ENCODE results near the gene REXO5. TPM values are rescaled to one million over a fixed set of nuclear protein-coding genes. Genes with fewer than 3 reads are reported as not detected.

Gene REXO5
- total and polyA plus RNA-seq, 3 experiments from 2014 or later, result 0.81 to 9.3 (median 7.9) TPM

DNA sequence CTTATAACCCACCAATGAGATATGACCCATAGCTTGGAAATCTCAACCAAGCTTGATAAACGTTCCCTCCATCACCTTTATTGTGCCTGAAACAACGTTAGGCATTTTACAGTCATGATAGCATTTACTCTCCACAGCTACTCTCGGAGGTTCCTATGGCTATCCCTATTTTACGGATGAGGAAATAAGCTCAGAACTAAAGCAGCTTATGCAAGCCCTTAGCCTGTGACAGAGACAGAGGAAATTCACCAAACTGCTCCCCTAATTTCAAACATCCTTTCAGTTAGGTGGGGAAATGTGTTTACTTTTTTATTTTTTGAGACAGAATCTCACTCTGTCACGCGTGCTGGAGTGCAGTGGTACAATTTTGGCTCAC, 75.2 kb downstream of the REXO5 start:
- no peak for DNase-seq
- Mint-ChIP-seq H3K36me3 (peaks cover 4 to 14% (median 7%) of the 10 kb centered on the region in 3 donors), H3K4me3 (no peak overlapping the region), H3K27ac (peak overlapping the region in 1 of 8 donors; percentile 61), H3K4me1 (peaks cover 27 to 48% (median 48%) of the 10 kb centered on the region in 3 donors), H3K27me3 (no peaks in the 10 kb centered on the region), H3K9me3 (no peaks in the 10 kb centered on the region)
- CTCF ChIA-PET, result interaction anchor here (0.9 to 1.3 kb wide), 2 partner anchors 27 to 31 kb away, joined by 3 read pairs; no protein-coding TSS in a partner anchor
- Histone ChIP-seq H3K27me3 (ENCODE audit: insufficient read depth, low read length, poor library complexity, severe bottlenecking) (no peaks in the 10 kb centered on the region), H3K9me3 (ENCODE audit: low read length) (no peaks in the 10 kb centered on the region), H3K27ac (ENCODE audit: low read depth, low read length) (no peak overlapping the region), H3K4me3 (ENCODE audit: low read length) (no peak overlapping the region), H3K4me1 (ENCODE audit: insufficient read depth, low read length) (no peaks in the 10 kb centered on the region), H3K36me3 (ENCODE audit: insufficient read depth, low read length) (no peaks in the 10 kb centered on the region)
- POLR2A ChIA-PET, result no interaction called here

DNA sequence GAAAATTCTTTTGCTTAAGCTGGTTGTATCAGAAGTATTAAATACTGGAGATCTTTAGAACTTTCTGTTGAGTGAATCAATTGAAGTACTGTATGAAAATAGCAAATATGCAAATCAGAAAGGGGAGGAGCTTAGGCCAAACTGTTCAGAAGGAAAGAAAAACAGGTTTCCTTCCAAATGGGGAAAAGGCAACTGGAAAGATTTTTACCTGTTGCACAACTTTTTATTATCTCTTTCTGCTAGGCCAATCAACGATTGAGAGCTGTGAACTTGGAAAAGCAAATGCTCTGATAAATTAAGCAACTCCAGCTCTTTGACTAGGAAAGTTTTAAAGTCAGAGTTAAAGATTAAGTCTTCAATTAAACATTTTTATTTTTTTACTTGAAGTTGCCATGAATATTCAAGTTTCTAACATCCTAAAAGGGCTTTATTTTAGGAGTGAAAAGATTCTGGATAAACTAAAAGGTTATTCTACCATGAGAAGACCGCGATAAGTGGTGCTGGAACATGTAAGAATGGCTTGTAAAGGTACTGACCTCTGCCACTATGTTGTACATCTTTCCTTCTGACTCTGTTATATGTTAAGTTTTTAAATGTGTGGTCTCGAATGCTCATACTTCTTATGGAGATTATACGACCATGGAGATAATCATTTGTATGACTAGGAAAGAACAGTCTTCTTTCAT, 77.4 kb downstream of the REXO5 start:
- Histone ChIP-seq H3K9me3 (ENCODE audit: low read length) (no peaks in the 10 kb centered on the region), H3K36me3 (ENCODE audit: insufficient read depth, low read length) (no peaks in the 10 kb centered on the region), H3K27me3 (ENCODE audit: insufficient read depth, low read length, poor library complexity, severe bottlenecking) (no peaks in the 10 kb centered on the region), H3K4me1 (ENCODE audit: insufficient read depth, low read length) (no peaks in the 10 kb centered on the region), H3K27ac (ENCODE audit: low read depth, low read length) (no peak overlapping the region), H3K4me3 (ENCODE audit: low read length) (no peak overlapping the region)
- H3K4me1 Mint-ChIP-seq, result peaks cover 23 to 42% (median 37%) of the 10 kb centered on the region in 3 donors
- CTCF ChIA-PET, result interaction anchor here (1.9 kb wide), 1 partner anchor 9 kb away, joined by 12 read pairs; no protein-coding TSS in a partner anchor
- POLR2A ChIA-PET, result no interaction called here
- H3K27ac Mint-ChIP-seq, result peak overlapping the region in 2 of 8 donors; percentile 24 to 65
- DNase-seq, result no peak
- H3K27me3 Mint-ChIP-seq, result no peaks in the 10 kb centered on the region
- H3K36me3 Mint-ChIP-seq, result peaks cover 0 to 23% (median 7%) of the 10 kb centered on the region in 3 donors
- no peak overlapping the region for H3K4me3 Mint-ChIP-seq
- no peaks in the 10 kb centered on the region for H3K9me3 Mint-ChIP-seq

DNA sequence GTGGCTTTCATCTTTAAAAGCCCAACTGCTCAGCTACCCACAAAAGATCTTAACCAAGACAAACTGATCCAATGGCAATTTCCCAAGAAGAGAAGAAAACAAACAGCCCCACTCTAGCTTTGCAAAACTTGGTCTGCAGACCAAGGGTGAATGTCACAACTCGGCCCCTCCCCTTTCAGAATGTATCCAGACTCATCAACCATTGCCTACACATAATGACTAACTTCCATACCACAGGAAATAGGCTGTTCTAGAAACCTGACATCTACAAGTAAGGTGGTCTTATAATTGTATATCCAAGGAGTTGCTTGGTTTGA, 77.9 kb downstream of the REXO5 start:
- H3K27ac ChIP-seq (ENCODE audit: low read depth, low read length), result no peak overlapping the region
- H3K27ac Mint-ChIP-seq, result peak overlapping the region in 3 of 8 donors; percentile 18 to 65 (median 24)
- DNase-seq, result no peak
- H3K4me3 ChIP-seq (ENCODE audit: low read length), result no peak overlapping the region
- H3K27me3 Mint-ChIP-seq, result no peaks in the 10 kb centered on the region
- H3K4me1 Mint-ChIP-seq, result peaks cover 21 to 37% (median 32%) of the 10 kb centered on the region in 3 donors
- H3K27me3 ChIP-seq (ENCODE audit: insufficient read depth, low read length, poor library complexity, severe bottlenecking), result no peaks in the 10 kb centered on the region
- POLR2A ChIA-PET, result no interaction called here
- H3K4me3 Mint-ChIP-seq, result no peak overlapping the region
- H3K9me3 ChIP-seq (ENCODE audit: low read length), result no peaks in the 10 kb centered on the region
- H3K4me1 ChIP-seq (ENCODE audit: insufficient read depth, low read length), result no peaks in the 10 kb centered on the region
- peaks cover 0 to 23% (median 7%) of the 10 kb centered on the region in 3 donors for H3K36me3 Mint-ChIP-seq
- CTCF ChIA-PET, result interaction anchor here (1.9 kb wide), 1 partner anchor 9 kb away, joined by 12 read pairs; no protein-coding TSS in a partner anchor
- H3K9me3 Mint-ChIP-seq, result no peaks in the 10 kb centered on the region
- H3K36me3 ChIP-seq (ENCODE audit: insufficient read depth, low read length), result no peaks in the 10 kb centered on the region

DNA sequence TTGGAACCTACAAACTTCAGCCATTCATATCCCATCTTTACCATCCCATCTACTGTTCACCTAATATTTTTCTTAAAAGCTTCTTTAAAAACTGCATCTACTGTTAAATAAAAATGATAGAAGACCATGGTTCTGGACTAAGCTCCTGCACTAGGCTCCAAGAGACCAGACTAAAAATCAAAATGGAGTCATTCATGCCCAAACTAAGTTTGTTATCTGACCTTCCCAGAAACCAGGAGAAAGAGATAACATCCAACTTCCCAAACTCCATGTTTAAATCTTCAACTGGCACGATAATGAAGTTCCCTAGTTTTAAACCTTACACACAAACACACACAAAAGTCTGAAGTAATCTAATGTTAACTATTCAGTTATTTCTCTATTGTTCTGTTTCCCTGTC, 80.0 kb downstream of the REXO5 start:
- H3K36me3 Mint-ChIP-seq, result peaks cover 0 to 33% (median 8%) of the 10 kb centered on the region in 3 donors
- H3K27ac Mint-ChIP-seq, result peak overlapping the region in 1 of 8 donors; percentile 74
- H3K9me3 Mint-ChIP-seq, result no peaks in the 10 kb centered on the region
- no peak overlapping the region for H3K4me3 ChIP-seq (ENCODE audit: low read length)
- H3K27ac ChIP-seq (ENCODE audit: low read depth, low read length), result no peak overlapping the region
- no peak overlapping the region for H3K4me3 Mint-ChIP-seq
- no peaks in the 10 kb centered on the region for H3K27me3 Mint-ChIP-seq
- peaks cover 15 to 26% (median 19%) of the 10 kb centered on the region in 3 donors for H3K4me1 Mint-ChIP-seq
- H3K36me3 ChIP-seq (ENCODE audit: insufficient read depth, low read length), result no peaks in the 10 kb centered on the region
- no peaks in the 10 kb centered on the region for H3K9me3 ChIP-seq (ENCODE audit: low read length)
- CTCF ChIA-PET, result no interaction called here
- POLR2A ChIA-PET, result no interaction called here
- H3K27me3 ChIP-seq (ENCODE audit: insufficient read depth, low read length, poor library complexity, severe bottlenecking), result no peaks in the 10 kb centered on the region
- H3K4me1 ChIP-seq (ENCODE audit: insufficient read depth, low read length), result no peaks in the 10 kb centered on the region
- DNase-seq, result no peak

DNA sequence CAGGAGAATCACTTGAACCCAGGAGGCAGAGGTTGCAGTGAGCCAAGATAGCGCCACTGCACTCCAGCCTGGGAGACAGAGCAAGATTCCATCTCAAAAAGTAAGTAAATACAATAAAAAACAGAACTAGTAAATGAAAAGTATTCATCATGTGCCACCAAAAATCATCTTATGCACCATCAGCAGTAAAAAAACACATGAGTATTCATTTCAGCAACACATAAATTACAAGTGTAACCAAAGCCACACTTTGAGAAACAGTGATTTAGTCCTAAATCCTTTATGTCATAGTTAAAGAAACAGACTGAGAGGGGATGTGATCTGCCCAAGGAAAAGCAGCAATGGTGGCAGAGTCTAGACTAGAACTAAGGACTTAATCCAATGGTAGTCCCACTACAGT, 80.9 kb downstream of the REXO5 start:
- Mint-ChIP-seq H3K27me3 (no peaks in the 10 kb centered on the region), H3K4me1 (peaks cover 17 to 27% (median 23%) of the 10 kb centered on the region in 3 donors), H3K27ac (peak overlapping the region in 1 of 8 donors; percentile 85), H3K4me3 (no peak overlapping the region), H3K36me3 (peaks cover 0 to 38% (median 12%) of the 10 kb centered on the region in 3 donors), H3K9me3 (no peaks in the 10 kb centered on the region)
- H3K27me3 ChIP-seq (ENCODE audit: insufficient read depth, low read length, poor library complexity, severe bottlenecking), result no peaks in the 10 kb centered on the region
- H3K36me3 ChIP-seq (ENCODE audit: insufficient read depth, low read length), result no peaks in the 10 kb centered on the region
- no peak for DNase-seq
- ChIA-PET POLR2A (no interaction called here), CTCF (no interaction called here)
- H3K4me3 ChIP-seq (ENCODE audit: low read length), result no peak overlapping the region
- no peaks in the 10 kb centered on the region for H3K4me1 ChIP-seq (ENCODE audit: insufficient read depth, low read length)
- H3K27ac ChIP-seq (ENCODE audit: low read depth, low read length), result no peak overlapping the region
- H3K9me3 ChIP-seq (ENCODE audit: low read length), result no peaks in the 10 kb centered on the region

DNA sequence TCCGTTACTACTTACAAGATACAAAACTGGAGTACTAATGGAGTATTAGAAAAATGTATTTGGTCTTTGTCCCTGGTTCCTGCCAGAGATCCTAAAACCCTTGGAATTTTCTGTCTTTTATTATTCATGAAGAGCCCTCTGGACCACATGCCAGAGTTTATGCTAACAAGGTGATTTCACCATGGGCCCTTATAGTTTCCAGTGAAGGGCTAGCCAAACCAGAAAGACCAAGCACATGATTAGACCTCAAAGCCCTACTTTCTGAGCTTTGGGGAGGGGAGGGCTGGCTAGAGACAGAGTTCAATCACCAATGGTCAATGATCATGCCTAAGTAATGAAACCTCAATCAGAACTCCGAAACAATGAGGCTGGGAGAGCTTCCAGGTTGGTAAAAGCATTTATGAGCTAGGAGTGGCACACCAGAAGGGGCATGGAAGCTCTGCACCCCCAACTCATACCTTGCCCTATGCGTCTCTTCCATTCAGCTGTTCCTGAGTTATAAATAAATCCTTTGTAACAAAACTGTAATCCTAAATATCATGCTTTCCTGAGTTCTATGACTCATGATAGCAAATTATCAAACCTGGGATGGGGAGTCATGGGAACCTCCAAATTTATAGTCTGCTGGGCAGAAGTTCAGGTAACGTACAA, 83.4 kb downstream of the REXO5 start:
- CTCF ChIA-PET, result interaction anchor here (0.9 to 1.1 kb wide), 2 partner anchors 9 to 15 kb away, joined by 3 read pairs; no protein-coding TSS in a partner anchor
- DNase-seq, result no peak
- no peaks in the 10 kb centered on the region for H3K36me3 ChIP-seq (ENCODE audit: insufficient read depth, low read length)
- no peaks in the 10 kb centered on the region for H3K9me3 ChIP-seq (ENCODE audit: low read length)
- H3K4me1 Mint-ChIP-seq, result peaks cover 11 to 20% (median 12%) of the 10 kb centered on the region in 3 donors
- no peak overlapping the region for H3K27ac ChIP-seq (ENCODE audit: low read depth, low read length)
- H3K9me3 Mint-ChIP-seq, result no peaks in the 10 kb centered on the region
- no peak overlapping the region for H3K4me3 ChIP-seq (ENCODE audit: low read length)
- peaks cover 0 to 45% (median 13%) of the 10 kb centered on the region in 3 donors for H3K36me3 Mint-ChIP-seq
- no peak overlapping the region for H3K4me3 Mint-ChIP-seq
- POLR2A ChIA-PET, result no interaction called here
- no peaks in the 10 kb centered on the region for H3K4me1 ChIP-seq (ENCODE audit: insufficient read depth, low read length)
- no peaks in the 10 kb centered on the region for H3K27me3 Mint-ChIP-seq
- no peaks in the 10 kb centered on the region for H3K27me3 ChIP-seq (ENCODE audit: insufficient read depth, low read length, poor library complexity, severe bottlenecking)
- peak overlapping the region in 1 of 8 donors; percentile 82 for H3K27ac Mint-ChIP-seq

DNA sequence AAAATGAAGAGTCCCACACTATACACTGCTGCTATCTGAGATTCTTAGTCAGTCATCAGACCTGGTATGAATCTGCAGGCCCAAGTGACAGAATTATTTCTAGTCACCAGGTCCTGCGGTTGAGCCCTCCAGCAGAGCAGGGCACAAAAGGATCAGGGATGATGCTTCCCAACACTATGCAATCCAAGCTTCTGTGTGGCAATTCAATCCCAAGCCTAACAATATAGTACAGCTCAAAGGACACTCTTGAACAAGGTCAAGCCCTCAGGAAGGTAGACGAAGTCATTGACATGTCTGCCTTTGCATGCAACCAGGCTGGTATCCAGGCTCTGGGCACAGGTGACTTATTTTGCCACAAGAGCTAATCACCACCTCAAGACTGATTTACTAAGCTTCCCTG, 88.1 kb downstream of the REXO5 start:
- H3K36me3 ChIP-seq (ENCODE audit: insufficient read depth, low read length), result no peaks in the 10 kb centered on the region
- POLR2A ChIA-PET, result no interaction called here
- H3K4me3 Mint-ChIP-seq, result no peak overlapping the region

DNA sequence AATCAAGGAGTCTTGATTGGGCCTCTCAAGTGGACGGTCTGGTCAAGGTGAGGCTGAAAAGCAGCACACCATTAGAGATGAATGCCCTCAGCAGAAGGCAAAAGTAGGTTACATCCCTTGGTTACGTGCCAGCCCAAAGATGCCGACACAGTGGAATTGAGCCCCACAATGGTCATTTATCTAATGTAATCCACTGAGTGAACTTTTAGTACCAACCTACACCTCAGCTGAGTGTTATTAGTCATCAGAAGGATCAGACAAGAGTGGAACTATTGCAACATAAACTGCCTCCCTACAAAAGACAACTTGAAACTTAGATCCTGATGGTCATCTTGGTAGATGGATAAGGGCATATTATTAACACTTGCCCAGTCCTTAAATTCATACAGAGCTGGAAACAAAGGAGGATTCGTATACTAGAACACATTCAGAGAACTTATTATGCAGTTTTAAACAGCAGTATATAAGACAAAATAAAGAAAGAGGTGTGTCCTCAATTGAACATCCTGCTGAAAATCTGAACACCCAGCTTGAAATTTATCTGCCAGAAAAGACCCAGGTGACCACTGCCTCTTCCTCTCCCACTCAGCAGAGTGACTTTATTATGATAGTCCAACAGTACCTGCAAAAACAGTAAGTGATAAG, 91.0 kb downstream of the REXO5 start:
- H3K36me3 ChIP-seq (ENCODE audit: insufficient read depth, low read length), result no peaks in the 10 kb centered on the region
- POLR2A ChIA-PET, result interaction anchor here (0.7 kb wide), 1 partner anchor 165 kb away, joined by 3 read pairs; no protein-coding TSS in a partner anchor
- peaks cover 20% of the 10 kb centered on the region for H3K4me1 ChIP-seq (ENCODE audit: insufficient read depth, low read length)
- H3K27ac Mint-ChIP-seq, result peak overlapping the region in 6 of 8 donors; percentile 50 to 99 (median 70)
- no peak for DNase-seq
- CTCF ChIA-PET, result interaction anchor here (1.1 to 3.3 kb wide), 2 partner anchors 17 to 23 kb away, joined by 3 to 15 read pairs; no protein-coding TSS in a partner anchor
- H3K4me3 ChIP-seq (ENCODE audit: low read length), result no peak overlapping the region
- H3K27ac ChIP-seq (ENCODE audit: low read depth, low read length), result no peak overlapping the region
- H3K36me3 Mint-ChIP-seq, result peaks cover 0 to 37% (median 14%) of the 10 kb centered on the region in 3 donors
- peaks cover 0 to 4% of the 10 kb centered on the region in 2 donors for H3K27me3 Mint-ChIP-seq
- H3K4me3 Mint-ChIP-seq, result peak overlapping the region in 3 of 7 donors; percentile 33 to 91 (median 38)
- no peaks in the 10 kb centered on the region for H3K27me3 ChIP-seq (ENCODE audit: insufficient read depth, low read length, poor library complexity, severe bottlenecking)
- H3K4me1 Mint-ChIP-seq, result peaks cover 38 to 52% (median 48%) of the 10 kb centered on the region in 3 donors
- H3K9me3 Mint-ChIP-seq, result no peaks in the 10 kb centered on the region
- no peaks in the 10 kb centered on the region for H3K9me3 ChIP-seq (ENCODE audit: low read length)

More for the DNA sequence above, 88.1 kb downstream of the REXO5 start:
- peaks cover 24 to 35% (median 28%) of the 10 kb centered on the region in 3 donors for H3K4me1 Mint-ChIP-seq
- no peaks in the 10 kb centered on the region for H3K9me3 ChIP-seq (ENCODE audit: low read length)
- no peak overlapping the region for H3K27ac ChIP-seq (ENCODE audit: low read depth, low read length)
- no peak overlapping the region for H3K4me3 ChIP-seq (ENCODE audit: low read length)
- peak overlapping the region in 1 of 8 donors; percentile 75 for H3K27ac Mint-ChIP-seq
- CTCF ChIA-PET, result no interaction called here
- H3K27me3 Mint-ChIP-seq, result no peaks in the 10 kb centered on the region
- H3K27me3 ChIP-seq (ENCODE audit: insufficient read depth, low read length, poor library complexity, severe bottlenecking), result no peaks in the 10 kb centered on the region
- peaks cover 6% of the 10 kb centered on the region for H3K4me1 ChIP-seq (ENCODE audit: insufficient read depth, low read length)
- H3K36me3 Mint-ChIP-seq, result peaks cover 0 to 48% (median 23%) of the 10 kb centered on the region in 3 donors
- DNase-seq, result no peak
- H3K9me3 Mint-ChIP-seq, result no peaks in the 10 kb centered on the region

Data from CD8-positive, alpha-beta memory T cell (primary cell).